Measurements from ENCODE around the gene TMEM11. TPM values are rescaled to one million over a fixed set of nuclear protein-coding genes. Genes with fewer than 3 reads are reported as not detected.

Gene TMEM11
- total RNA-seq, 4 donors from 2014 or later = 19.3 to 26.0 (median 22.5) TPM

DNA sequence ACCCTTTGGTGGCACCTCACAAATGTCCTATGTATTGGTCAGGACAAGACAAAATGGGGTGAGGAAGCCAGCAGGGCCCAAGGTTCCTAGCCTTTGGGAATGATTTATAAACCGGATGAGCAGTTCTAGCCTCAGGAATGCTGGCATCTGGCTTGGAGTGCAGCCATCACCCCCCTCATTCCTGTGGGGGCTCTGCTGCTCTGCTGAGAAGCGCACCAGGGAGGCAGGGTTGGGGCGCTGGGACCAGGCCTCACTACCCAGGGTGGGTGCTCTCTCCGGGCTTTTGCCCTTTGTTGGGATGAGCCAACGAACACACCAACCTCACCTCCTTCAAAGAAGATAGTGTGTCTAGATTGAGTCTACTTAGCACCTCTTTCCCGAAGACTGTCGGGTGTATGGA lies 39.2 kb downstream of the TMEM11 start:
- Histone ChIP-seq H3K36me3 (peaks cover 0 to 32% (median 0%) of the 10 kb centered on the region in 3 donors), H3K9me3 (no peaks in the 10 kb centered on the region), H3K27me3 (no peaks in the 10 kb centered on the region), H3K4me1 (no peaks in the 10 kb centered on the region), H3K4me3 (no peak overlapping the region), H3K27ac (peak overlapping the region in 2 of 4 donors; percentile 44 to 48)
- TF ChIP-seq, protein P1, sequence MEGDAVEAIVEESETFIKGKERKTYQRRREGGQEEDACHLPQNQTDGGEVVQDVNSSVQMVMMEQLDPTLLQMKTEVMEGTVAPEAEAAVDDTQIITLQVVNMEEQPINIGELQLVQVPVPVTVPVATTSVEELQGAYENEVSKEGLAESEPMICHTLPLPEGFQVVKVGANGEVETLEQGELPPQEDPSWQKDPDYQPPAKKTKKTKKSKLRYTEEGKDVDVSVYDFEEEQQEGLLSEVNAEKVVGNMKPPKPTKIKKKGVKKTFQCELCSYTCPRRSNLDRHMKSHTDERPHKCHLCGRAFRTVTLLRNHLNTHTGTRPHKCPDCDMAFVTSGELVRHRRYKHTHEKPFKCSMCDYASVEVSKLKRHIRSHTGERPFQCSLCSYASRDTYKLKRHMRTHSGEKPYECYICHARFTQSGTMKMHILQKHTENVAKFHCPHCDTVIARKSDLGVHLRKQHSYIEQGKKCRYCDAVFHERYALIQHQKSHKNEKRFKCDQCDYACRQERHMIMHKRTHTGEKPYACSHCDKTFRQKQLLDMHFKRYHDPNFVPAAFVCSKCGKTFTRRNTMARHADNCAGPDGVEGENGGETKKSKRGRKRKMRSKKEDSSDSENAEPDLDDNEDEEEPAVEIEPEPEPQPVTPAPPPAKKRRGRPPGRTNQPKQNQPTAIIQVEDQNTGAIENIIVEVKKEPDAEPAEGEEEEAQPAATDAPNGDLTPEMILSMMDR (IDR thresholded peaks at IDR 0.05) = no peak
- TF ChIP-seq POLR2A (IDR thresholded peaks at IDR 0.05) = no peak
- no peak for DNase-seq

- no peak for DNase-seq
- H3K9me3 ChIP-seq = no peaks in the 10 kb centered on the region
- H3K4me3 ChIP-seq = no peak overlapping the region
- H3K4me1 ChIP-seq = no peaks in the 10 kb centered on the region
- peak overlapping the region in 2 of 4 donors; percentile 44 to 48 for H3K27ac ChIP-seq
- H3K27me3 ChIP-seq = no peaks in the 10 kb centered on the region
- TF ChIP-seq, protein P1 (IDR thresholded peaks at IDR 0.05) = no peak
- no peak for TF ChIP-seq POLR2A (IDR thresholded peaks at IDR 0.05)
- H3K36me3 ChIP-seq = peaks cover 0 to 27% (median 0%) of the 10 kb centered on the region in 3 donors
These were observed 39.8 kb downstream of the TMEM11 start for GRCh38 chr17:21174186-21174585.

- no peaks in the 10 kb centered on the region for H3K9me3 ChIP-seq
- DNase-seq = no peak
- H3K27ac ChIP-seq = peak overlapping the region in 2 of 4 donors; percentile 14 to 48
- TF ChIP-seq, protein P1 (IDR thresholded peaks at IDR 0.05) = no peak
- no peak for TF ChIP-seq POLR2A (IDR thresholded peaks at IDR 0.05)
- no peaks in the 10 kb centered on the region for H3K27me3 ChIP-seq
- no peak overlapping the region for H3K4me3 ChIP-seq
- H3K36me3 ChIP-seq = peaks cover 0 to 26% (median 0%) of the 10 kb centered on the region in 3 donors
- no peaks in the 10 kb centered on the region for H3K4me1 ChIP-seq
These were observed 40.4 kb downstream of the TMEM11 start for GRCh38 chr17:21173543-21173942.

GRCh38 chr17:21172846-21173245 lies 41.1 kb downstream of the TMEM11 start:
- no peak overlapping the region for H3K27ac ChIP-seq
- peaks cover 0 to 26% (median 0%) of the 10 kb centered on the region in 3 donors for H3K36me3 ChIP-seq
- H3K4me3 ChIP-seq = no peak overlapping the region
- TF ChIP-seq POLR2A (IDR thresholded peaks at IDR 0.05) = no peak
- TF ChIP-seq, protein P1 (IDR thresholded peaks at IDR 0.05) = no peak
- no peaks in the 10 kb centered on the region for H3K27me3 ChIP-seq
- H3K9me3 ChIP-seq = no peaks in the 10 kb centered on the region
- H3K4me1 ChIP-seq = no peaks in the 10 kb centered on the region
- no peak for DNase-seq

GRCh38 chr17:21171970-21172510 lies 41.9 kb downstream of the TMEM11 start:
- peaks cover 0 to 26% (median 0%) of the 10 kb centered on the region in 3 donors for H3K36me3 ChIP-seq
- no peaks in the 10 kb centered on the region for H3K4me1 ChIP-seq
- H3K9me3 ChIP-seq = no peaks in the 10 kb centered on the region
- H3K27ac ChIP-seq = no peak overlapping the region
- TF ChIP-seq, protein P1 (IDR thresholded peaks at IDR 0.05) = no peak
- no peaks in the 10 kb centered on the region for H3K27me3 ChIP-seq
- H3K4me3 ChIP-seq = no peak overlapping the region
- DNase-seq = no peak

Data from Peyer's patch (tissue), 4 donors.